OCI-LY1 (cell line): ENCODE measurements around the gene ZNF487.

Experiments used
- H2AFZ ChIP-seq: fragments of 200-600 bp; sonication (generic), shearing (Covaris generic); 2 replicates; pipeline ENCODE4 v1.6.0; 2014; ENCODE audit warnings: antibody characterized with exemption, mild to moderate bottlenecking, low read length
- H3F3A ChIP-seq: fragments of 200-600 bp; sonication (generic), shearing (Covaris generic); 2 replicates; pipeline ENCODE4 v1.6.0; 2014; ENCODE audit warnings: mild to moderate bottlenecking, antibody characterized with exemption, low read length, moderate library complexity; ENCODE audit not compliant: insufficient read depth
- H3K27ac ChIP-seq: fragments of 200-600 bp; sonication (generic); 2 replicates; pipeline ENCODE4 v1.5.1; 2014; ENCODE audit warnings: low read length, mixed run types, mild to moderate bottlenecking, low read depth; ENCODE audit not compliant: poor library complexity, severe bottlenecking
- H3K27me3 ChIP-seq: fragments of 200-600 bp; sonication (generic); 2 replicates; pipeline ENCODE4 v1.6.0; 2014; ENCODE audit warnings: antibody characterized with exemption, mild to moderate bottlenecking, low read length, moderate library complexity; ENCODE audit not compliant: insufficient read depth
- H3K36me3 ChIP-seq: fragments of 200-600 bp; sonication (generic); 2 replicates; pipeline ENCODE4 v1.6.1; 2014; ENCODE audit warnings: mild to moderate bottlenecking, antibody characterized with exemption, low read length, moderate library complexity, mixed read lengths; ENCODE audit not compliant: insufficient read depth
- H3K4me1 ChIP-seq: fragments of 200-600 bp; sonication (generic); 2 replicates; pipeline ENCODE4 v1.5.1; 2014; ENCODE audit warnings: mild to moderate bottlenecking, low read length, moderate library complexity; ENCODE audit not compliant: insufficient read depth, severe bottlenecking
- H3K4me2 ChIP-seq: fragments of 200-600 bp; sonication (generic), shearing (Covaris generic); 2 replicates; pipeline ENCODE4 v1.6.1; 2014; ENCODE audit warnings: low read length
- H3K4me3 ChIP-seq: fragments of 200-600 bp; sonication (generic); 2 replicates; pipeline ENCODE4 v1.5.1; 2014; ENCODE audit warnings: low read length, low read depth, mild to moderate bottlenecking, mixed read lengths; ENCODE audit not compliant: poor library complexity, severe bottlenecking
- H3K79me2 ChIP-seq: fragments of 200-600 bp; shearing (Covaris generic); 2 replicates; pipeline ENCODE4 v1.6.1; 2016; ENCODE audit warnings: mixed run types, low read length, mixed read lengths; ENCODE audit not compliant: insufficient read depth
- H3K9ac ChIP-seq: fragments of 200-600 bp; sonication (generic), shearing (Covaris generic); 2 replicates; pipeline ENCODE4 v1.6.1; 2014; ENCODE audit warnings: mild to moderate bottlenecking, low read length, mixed read lengths
- H3K9me2 ChIP-seq: fragments of 200-600 bp; sonication (generic), shearing (Covaris generic); 2 replicates; pipeline ENCODE4 v1.6.1; 2014; ENCODE audit warnings: low read depth, mild to moderate bottlenecking, low read length, mixed read lengths
- H3K9me3 ChIP-seq: fragments of 200-600 bp; shearing (Covaris generic); 2 replicates; pipeline ENCODE4 v1.6.1; 2014; ENCODE audit warnings: low read length, mixed read lengths
- H4K20me1 ChIP-seq: fragments of 200-600 bp; sonication (generic), shearing (Covaris generic); 2 replicates; pipeline ENCODE4 v1.6.0; 2016; ENCODE audit warnings: mild to moderate bottlenecking, low read length; ENCODE audit not compliant: insufficient read depth
- CTCF ChIP-seq: fragments of 200-600 bp; sonication (generic), shearing (Covaris generic); IDR thresholded peaks from 2 replicates; pipeline ENCODE4 v1.5.1; 2017; ENCODE audit warnings: mild to moderate bottlenecking, antibody characterized with exemption, low read length, moderate library complexity, mixed read lengths
- EZH2 ChIP-seq: fragments of 200-600 bp; sonication (generic), shearing (Covaris generic); IDR thresholded peaks from 2 replicates; pipeline ENCODE4 v1.8.0; 2017; ENCODE audit warnings: borderline replicate concordance, mixed run types, mild to moderate bottlenecking, antibody characterized with exemption, low read length, moderate library complexity, mixed read lengths

The ZNF487 gene

GRCh38 chr10:43395571-43396060 lies 41.3 kb upstream of the ZNF487 start:
- Histone ChIP-seq H3K27me3 (no peaks in the 10 kb centered on the region), H3K4me2 (peak overlapping the region; percentile 88), H3K4me3 (peak overlapping the region; percentile 82), H3F3A (no peaks in the 10 kb centered on the region), H3K4me1 (peaks cover 52% of the 10 kb centered on the region), H3K9me2 (no peaks in the 10 kb centered on the region), H3K36me3 (peaks cover 82% of the 10 kb centered on the region), H2AFZ (no peak overlapping the region), H4K20me1 (0 out of 2 replicates have a peak, but pooled peaks cover 8% of the 10 kb centered on the region), H3K9ac (peak overlapping the region; percentile 84), H3K27ac (peak overlapping the region; percentile 77), H3K79me2 (peaks cover 65% of the 10 kb centered on the region), H3K9me3 (no peaks in the 10 kb centered on the region)
- TF ChIP-seq CTCF (no peak), EZH2 (no peak)

GRCh38 chr10:43396061-43396927 lies 40.6 kb upstream of the ZNF487 start:
- Histone ChIP-seq H2AFZ (no peak overlapping the region), H3K9me2 (no peaks in the 10 kb centered on the region), H4K20me1 (0 out of 2 replicates have a peak, but pooled peaks cover 7% of the 10 kb centered on the region), H3K9me3 (no peaks in the 10 kb centered on the region), H3K4me3 (peak overlapping the region; percentile 82), H3K9ac (peak overlapping the region; percentile 84), H3K4me2 (peak overlapping the region; percentile 88), H3K27me3 (no peaks in the 10 kb centered on the region), H3K79me2 (peaks cover 72% of the 10 kb centered on the region), H3K27ac (peak overlapping the region; percentile 80), H3K4me1 (peaks cover 59% of the 10 kb centered on the region), H3K36me3 (peaks cover 79% of the 10 kb centered on the region), H3F3A (no peaks in the 10 kb centered on the region)
- TF ChIP-seq CTCF (no peak), EZH2 (no peak)

- H3K9me3 ChIP-seq = no peaks in the 10 kb centered on the region
- peak overlapping the region; percentile 71 for H3K4me2 ChIP-seq
- H3K9ac ChIP-seq = peak overlapping the region; percentile 84
- H3K4me1 ChIP-seq = peaks cover 67% of the 10 kb centered on the region
- H3K27ac ChIP-seq = peak overlapping the region; percentile 80
- H3K79me2 ChIP-seq = peaks cover 79% of the 10 kb centered on the region
- H3K27me3 ChIP-seq = no peaks in the 10 kb centered on the region
- TF ChIP-seq CTCF = no peak
- TF ChIP-seq EZH2 = no peak
- no peaks in the 10 kb centered on the region; the same call in 1 of the 2 replicates for H3F3A ChIP-seq
- H3K36me3 ChIP-seq = peaks cover 79% of the 10 kb centered on the region
- peak overlapping the region; percentile 82 for H3K4me3 ChIP-seq
- H3K9me2 ChIP-seq = no peaks in the 10 kb centered on the region
- no peak overlapping the region for H2AFZ ChIP-seq
- H4K20me1 ChIP-seq = 0 out of 2 replicates have a peak, but pooled peaks cover 7% of the 10 kb centered on the region
These were observed 39.8 kb upstream of the ZNF487 start for GRCh38 chr10:43396928-43397624.
